C4-2B (cell line): ENCODE data around the gene SKIC2.

Source experiments
- H3K27ac ChIP-seq: fragments of 450-650 bp; 2 replicates; pipeline ENCODE4 v1.5.1; 2017
- CTCF ChIP-seq: fragments of 450-650 bp; conservative IDR thresholded peaks from 2 replicates; pipeline ENCODE4 v1.5.1; 2017; ENCODE audit warnings: mild to moderate bottlenecking
- ZFX ChIP-seq: fragments of 450-650 bp; IDR thresholded peaks from 2 replicates; pipeline ENCODE4 v1.6.1; 2017

Gene SKIC2

DNA sequence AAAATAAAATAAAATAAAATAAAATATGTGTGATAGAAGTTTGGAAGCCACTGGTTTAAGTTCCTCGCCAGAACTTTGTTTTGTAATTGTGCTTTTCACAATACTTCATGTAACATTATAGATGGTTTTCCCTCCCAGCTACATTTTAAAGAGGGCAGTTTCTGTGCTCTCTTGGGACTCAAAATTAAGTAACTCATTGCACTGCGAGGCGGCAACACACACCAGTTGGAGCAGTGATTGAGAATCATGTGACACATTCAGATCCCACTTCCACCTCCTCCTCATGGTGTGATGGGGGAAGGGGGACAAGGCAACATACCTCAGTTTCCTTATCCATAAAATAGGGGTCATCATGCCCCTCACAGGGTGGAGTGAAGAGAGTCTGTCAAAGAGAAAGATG is 24.0 kb upstream of the SKIC2 start:
- no peak overlapping the region for H3K27ac ChIP-seq
- no peak for TF ChIP-seq CTCF
- no peak for TF ChIP-seq ZFX

DNA sequence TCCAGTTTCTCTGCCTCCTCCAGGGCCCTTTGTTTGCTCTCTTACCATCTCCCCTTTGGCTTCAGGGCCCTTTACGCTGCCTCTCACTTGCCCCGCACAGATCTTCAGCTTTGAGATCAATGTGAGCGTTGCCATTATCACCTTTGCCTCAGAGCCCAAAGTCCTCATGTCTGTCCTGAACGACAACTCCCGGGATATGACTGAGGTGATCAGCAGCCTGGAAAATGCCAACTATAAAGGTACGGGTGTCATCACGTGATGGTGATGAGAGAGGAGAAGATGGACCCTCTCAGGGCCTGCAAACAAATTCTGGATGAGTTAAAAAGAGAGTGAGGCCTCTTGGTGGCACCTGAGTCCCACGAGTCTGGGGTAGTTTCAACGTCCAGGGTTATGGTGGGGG is 23.2 kb upstream of the SKIC2 start:
- no peak overlapping the region for H3K27ac ChIP-seq
- no peak for TF ChIP-seq CTCF
- no peak for TF ChIP-seq ZFX

- TF ChIP-seq CTCF, result no peak
- no peak for TF ChIP-seq ZFX
- H3K27ac ChIP-seq, result no peak overlapping the region
Observed at GRCh38 chr6:31940256-31940664, 18.7 kb upstream of the SKIC2 start.

DNA sequence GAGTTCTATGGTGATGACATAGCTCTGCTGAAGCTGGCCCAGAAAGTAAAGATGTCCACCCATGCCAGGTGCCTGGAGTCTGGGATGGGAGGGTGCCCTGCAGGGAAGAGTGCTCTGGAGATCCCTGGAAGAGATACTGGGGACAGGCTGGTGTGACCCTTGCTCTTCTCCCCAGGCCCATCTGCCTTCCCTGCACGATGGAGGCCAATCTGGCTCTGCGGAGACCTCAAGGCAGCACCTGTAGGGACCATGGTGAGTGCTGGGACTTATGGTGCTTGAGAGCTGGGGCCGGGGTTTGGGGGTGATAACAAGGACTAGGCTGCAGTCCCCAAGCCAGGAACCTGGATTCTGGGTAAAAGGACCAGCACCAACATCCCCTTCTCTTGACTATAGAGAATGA is 15.2 kb upstream of the SKIC2 start:
- H3K27ac ChIP-seq, result no peak overlapping the region
- TF ChIP-seq CTCF (no peak), ZFX (no peak)

DNA sequence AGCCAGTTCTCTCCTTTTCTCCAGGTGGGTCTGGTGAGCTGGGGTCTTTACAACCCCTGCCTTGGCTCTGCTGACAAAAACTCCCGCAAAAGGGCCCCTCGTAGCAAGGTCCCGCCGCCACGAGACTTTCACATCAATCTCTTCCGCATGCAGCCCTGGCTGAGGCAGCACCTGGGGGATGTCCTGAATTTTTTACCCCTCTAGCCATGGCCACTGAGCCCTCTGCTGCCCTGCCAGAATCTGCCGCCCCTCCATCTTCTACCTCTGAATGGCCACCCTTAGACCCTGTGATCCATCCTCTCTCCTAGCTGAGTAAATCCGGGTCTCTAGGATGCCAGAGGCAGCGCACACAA is 13.8 kb upstream of the SKIC2 start:
- no peak for TF ChIP-seq ZFX
- no peak for TF ChIP-seq CTCF
- no peak overlapping the region for H3K27ac ChIP-seq

DNA sequence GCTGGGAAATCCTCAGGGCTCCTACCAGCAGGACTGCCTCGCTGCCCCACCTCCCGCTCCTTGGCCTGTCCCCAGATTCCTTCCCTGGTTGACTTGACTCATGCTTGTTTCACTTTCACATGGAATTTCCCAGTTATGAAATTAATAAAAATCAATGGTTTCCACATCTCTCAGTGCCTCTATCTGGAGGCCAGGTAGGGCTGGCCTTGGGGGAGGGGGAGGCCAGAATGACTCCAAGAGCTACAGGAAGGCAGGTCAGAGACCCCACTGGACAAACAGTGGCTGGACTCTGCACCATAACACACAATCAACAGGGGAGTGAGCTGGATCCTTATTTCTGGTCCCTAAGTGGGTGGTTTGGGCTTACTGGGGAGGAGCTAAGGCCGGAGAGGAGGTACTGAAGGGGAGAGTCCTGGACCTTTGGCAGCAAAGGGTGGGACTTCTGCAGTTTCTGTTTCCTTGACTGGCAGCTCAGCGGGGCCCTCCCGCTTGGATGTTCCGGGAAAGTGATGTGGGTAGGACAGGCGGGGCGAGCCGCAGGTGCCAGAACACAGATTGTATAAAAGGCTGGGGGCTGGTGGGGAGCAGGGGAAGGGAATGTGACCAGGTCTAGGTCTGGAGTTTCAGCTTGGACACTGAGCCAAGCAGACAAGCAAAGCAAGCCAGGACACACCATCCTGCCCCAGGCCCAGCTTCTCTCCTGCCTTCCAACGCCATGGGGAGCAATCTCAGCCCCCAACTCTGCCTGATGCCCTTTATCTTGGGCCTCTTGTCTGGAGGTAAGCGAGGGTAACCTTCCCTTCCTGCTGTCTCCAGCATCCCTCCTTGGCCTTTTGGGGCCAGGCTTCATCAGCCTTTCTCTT is 13.2 kb upstream of the SKIC2 start, which contains the start of gene CFB:
Gene CFB, plus strand, starts transcription at position 589 of the 863 bp plus-strand sequence. Its CDS starts 127 bp downstream, at position 716.
- no peak within 1 kb of the TSS for H3K27ac ChIP-seq
- TF ChIP-seq CTCF (no peak), ZFX (no peak)

- TF ChIP-seq ZFX (no peak), CTCF (no peak)
- H3K27ac ChIP-seq, result no peak overlapping the region
Observed at GRCh38 chr6:31946370-31946885, 12.5 kb upstream of the SKIC2 start.
